Left lung (tissue), 10 donors: ENCODE measurements around the gene FAM98C. TPM values are rescaled to one million over a fixed set of nuclear protein-coding genes. Genes with fewer than 3 reads are reported as not detected.

Experiments used
- ATAC-seq: fragments of 200-7000 bp; cut with Tn5 transposase; one replicate; pipeline ENCODE4 v1.9.1; 2020; ENCODE audit warnings: moderate library complexity
- DNase-seq, 4 donors: peaks; one replicate each; pipeline ENCODE4 v3.0.0-alpha.2; 2013 to 2020
- H3K27ac ChIP-seq, 2 donors: fragments of 200-600 bp; sonication (generic) in 1 of 2; one replicate each; pipeline versions ENCODE4 v1.5.0 to v1.8.0; 2020 to 2021
- H3K27me3 ChIP-seq, 2 donors: fragments of 200-600 bp; sonication (generic) in 1 of 2; one replicate each; pipeline versions ENCODE4 v1.5.0 to v1.8.0; 2020 to 2021
- H3K36me3 ChIP-seq, 2 donors: fragments of 200-600 bp; sonication (generic) in 1 of 2; one replicate each; pipeline versions ENCODE4 v1.5.0 to v1.8.0; 2020 to 2021
- H3K4me1 ChIP-seq, 2 donors: fragments of 200-600 bp; one replicate each; pipeline ENCODE4 v1.8.0; 2021
- H3K4me3 ChIP-seq, 2 donors: fragments of 200-600 bp; sonication (generic) in 1 of 2; one replicate each; pipeline versions ENCODE4 v1.5.0 to v1.8.0; 2020 to 2021; ENCODE audit warnings: mild to moderate bottlenecking in 1 of 2
- H3K9me3 ChIP-seq, 2 donors: fragments of 200-600 bp; sonication (generic) in 1 of 2; one replicate each; pipeline versions ENCODE4 v1.5.0 to v1.8.0; 2020 to 2021
- intact Hi-C, 2 donors: fragments of 100-400 bp; cut with DNase I; formaldehyde crosslinking; loops; one replicate each; pipeline versions ENCODE4 v1.11.2 to v1.14.2; 2022
- polyA plus RNA-seq, 6 donors: library from polyadenylated mRNA; unstranded; fragments of 120-200 nt; gene quantifications; one replicate each; pipeline ENCODE4 v1.2.1, GENCODE V29; 2013; ENCODE audit not compliant: insufficient read length in 6 of 6
- total RNA-seq, 2 donors: library from RNA; stranded (reverse); fragmentation: NEBNext Ultra II Directional; extraction: Animal tissue kit (Norgen Biotek cat#: 25700); gene quantifications; one replicate each; pipeline ENCODE4 v1.2.1, GENCODE V29; 2021
- TF ChIP-seq, protein P1 (sequence below), 2 donors: fragments of 200-600 bp; sonication (generic) in 1 of 2; IDR thresholded peaks; one replicate each; pipeline versions ENCODE4 v1.5.0 to v1.8.0; 2021; ENCODE audit warnings: antibody characterized with exemption in 2 of 2
- donor health status: DM: no; HTN: yes; CAD: no.
- donor health status: DM: no; HTN: no; CAD: no.

FAM98C gene
- total and polyA plus RNA-seq, 8 donors: 13.3 to 21.2 (median 18.0) TPM

DNA sequence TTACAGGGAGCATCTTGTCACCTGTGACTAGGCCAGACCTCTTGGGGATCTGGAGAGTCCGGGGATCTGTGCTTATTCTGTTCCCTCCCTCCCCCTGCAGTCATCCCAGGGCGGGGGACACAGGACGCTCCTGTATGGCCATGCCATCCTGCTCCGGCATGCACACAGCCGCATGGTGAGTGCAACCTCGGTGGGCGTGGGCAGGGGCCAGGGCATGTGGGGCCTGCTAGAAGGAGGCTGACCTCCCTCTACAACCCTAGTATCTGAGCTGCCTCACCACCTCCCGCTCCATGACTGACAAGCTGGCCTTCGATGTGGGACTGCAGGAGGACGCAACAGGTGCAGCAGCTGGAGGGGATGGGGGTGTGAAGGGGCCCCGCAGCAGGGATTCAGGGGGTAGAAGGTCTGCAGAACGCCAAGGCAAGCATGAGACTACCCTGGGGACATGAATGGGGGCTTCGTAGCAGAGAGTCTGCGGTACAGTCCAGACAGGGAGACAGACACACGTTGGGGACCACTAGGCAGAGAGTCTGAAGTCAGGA is 40.6 kb downstream of the FAM98C start:
- Histone ChIP-seq H3K4me3 (no peak overlapping the region), H3K27me3 (peaks cover 0 to 10% of the 10 kb centered on the region in 2 donors), H3K9me3 (no peaks in the 10 kb centered on the region), H3K4me1 (no peaks in the 10 kb centered on the region), H3K27ac (no peak overlapping the region), H3K36me3 (no peaks in the 10 kb centered on the region)
- TF ChIP-seq, protein P1, sequence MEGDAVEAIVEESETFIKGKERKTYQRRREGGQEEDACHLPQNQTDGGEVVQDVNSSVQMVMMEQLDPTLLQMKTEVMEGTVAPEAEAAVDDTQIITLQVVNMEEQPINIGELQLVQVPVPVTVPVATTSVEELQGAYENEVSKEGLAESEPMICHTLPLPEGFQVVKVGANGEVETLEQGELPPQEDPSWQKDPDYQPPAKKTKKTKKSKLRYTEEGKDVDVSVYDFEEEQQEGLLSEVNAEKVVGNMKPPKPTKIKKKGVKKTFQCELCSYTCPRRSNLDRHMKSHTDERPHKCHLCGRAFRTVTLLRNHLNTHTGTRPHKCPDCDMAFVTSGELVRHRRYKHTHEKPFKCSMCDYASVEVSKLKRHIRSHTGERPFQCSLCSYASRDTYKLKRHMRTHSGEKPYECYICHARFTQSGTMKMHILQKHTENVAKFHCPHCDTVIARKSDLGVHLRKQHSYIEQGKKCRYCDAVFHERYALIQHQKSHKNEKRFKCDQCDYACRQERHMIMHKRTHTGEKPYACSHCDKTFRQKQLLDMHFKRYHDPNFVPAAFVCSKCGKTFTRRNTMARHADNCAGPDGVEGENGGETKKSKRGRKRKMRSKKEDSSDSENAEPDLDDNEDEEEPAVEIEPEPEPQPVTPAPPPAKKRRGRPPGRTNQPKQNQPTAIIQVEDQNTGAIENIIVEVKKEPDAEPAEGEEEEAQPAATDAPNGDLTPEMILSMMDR (IDR thresholded peaks at IDR 0.05): no peak
- DNase-seq (peak in 1 of 4 donors; percentile 74), ATAC-seq (no peak)
- intact Hi-C loops: no loop called here

DNA sequence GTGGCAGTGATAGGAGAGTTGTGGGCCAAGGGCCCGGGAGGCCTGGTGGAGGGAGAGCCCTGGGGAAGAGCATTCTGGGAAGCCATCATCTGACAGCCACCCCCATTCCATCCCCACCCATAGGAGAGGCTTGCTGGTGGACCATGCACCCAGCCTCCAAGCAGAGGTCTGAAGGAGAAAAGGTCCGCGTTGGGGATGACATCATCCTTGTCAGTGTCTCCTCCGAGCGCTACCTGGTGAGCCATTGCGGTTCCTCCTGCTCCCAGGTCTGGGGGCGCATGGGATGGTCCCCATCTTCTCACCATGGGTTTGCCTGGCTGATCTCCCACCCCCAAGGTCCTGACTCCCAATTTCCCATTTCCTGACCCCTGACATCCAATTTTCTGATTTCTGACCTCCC is 41.1 kb downstream of the FAM98C start:
- ATAC-seq (no peak), DNase-seq (no peak)
- no peak overlapping the region for H3K4me3 ChIP-seq
- peaks cover 0 to 10% of the 10 kb centered on the region in 2 donors for H3K27me3 ChIP-seq
- H3K9me3 ChIP-seq: no peaks in the 10 kb centered on the region
- TF ChIP-seq, protein P1 (IDR thresholded peaks at IDR 0.05): no peak
- no peaks in the 10 kb centered on the region for H3K4me1 ChIP-seq
- intact Hi-C loops: no loop called here
- no peaks in the 10 kb centered on the region for H3K36me3 ChIP-seq
- no peak overlapping the region for H3K27ac ChIP-seq

DNA sequence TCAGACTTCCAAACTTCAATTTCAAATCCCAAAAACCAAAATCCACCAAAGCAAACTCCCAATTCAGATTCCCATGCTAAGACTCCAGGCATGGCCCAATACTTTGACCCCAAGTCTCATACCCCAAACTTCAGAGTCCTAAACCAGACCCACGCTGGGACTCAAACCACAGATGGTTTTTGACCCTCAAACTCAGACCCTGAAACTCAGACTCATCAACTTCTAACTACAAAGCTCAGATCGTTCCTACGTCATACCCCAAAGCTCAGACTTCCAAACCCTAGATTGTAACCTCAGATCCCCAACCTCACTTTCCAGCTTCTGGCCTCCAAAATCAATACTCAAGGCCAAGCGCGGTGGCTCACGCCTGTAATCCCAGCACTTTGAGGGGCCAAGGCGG is 42.5 kb downstream of the FAM98C start:
- Histone ChIP-seq H3K9me3 (no peaks in the 10 kb centered on the region), H3K36me3 (no peaks in the 10 kb centered on the region), H3K4me3 (no peak overlapping the region), H3K27me3 (peaks cover 0 to 10% of the 10 kb centered on the region in 2 donors), H3K27ac (no peak overlapping the region), H3K4me1 (no peaks in the 10 kb centered on the region)
- ATAC-seq: no peak
- TF ChIP-seq, protein P1 (IDR thresholded peaks at IDR 0.05): no peak
- intact Hi-C loops: no loop called here
- DNase-seq: no peak

DNA sequence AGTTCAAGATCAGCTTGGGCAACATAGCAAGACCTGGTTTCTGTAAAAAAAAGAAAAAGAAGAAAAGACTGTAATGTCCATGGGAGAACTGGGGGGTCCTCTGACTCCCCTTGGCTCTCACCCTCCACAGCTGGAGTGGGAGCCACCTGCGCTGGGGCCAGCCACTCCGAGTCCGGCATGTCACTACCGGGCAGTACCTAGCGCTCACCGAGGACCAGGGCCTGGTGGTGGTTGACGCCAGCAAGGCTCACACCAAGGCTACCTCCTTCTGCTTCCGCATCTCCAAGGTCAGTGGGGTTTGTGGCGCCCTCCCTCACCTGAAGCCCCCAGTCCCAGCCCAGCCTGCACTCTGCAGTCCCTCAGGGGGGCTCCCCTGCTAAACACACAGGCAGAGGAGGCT is 45.3 kb downstream of the FAM98C start:
- TF ChIP-seq, protein P1 (IDR thresholded peaks at IDR 0.05): no peak
- no peak for ATAC-seq
- intact Hi-C loops: no loop called here
- Histone ChIP-seq H3K27ac (no peak overlapping the region), H3K36me3 (no peaks in the 10 kb centered on the region), H3K27me3 (no peaks in the 10 kb centered on the region), H3K9me3 (no peaks in the 10 kb centered on the region), H3K4me3 (no peak overlapping the region), H3K4me1 (no peaks in the 10 kb centered on the region)
- peak in 1 of 4 donors; percentile 65 for DNase-seq

DNA sequence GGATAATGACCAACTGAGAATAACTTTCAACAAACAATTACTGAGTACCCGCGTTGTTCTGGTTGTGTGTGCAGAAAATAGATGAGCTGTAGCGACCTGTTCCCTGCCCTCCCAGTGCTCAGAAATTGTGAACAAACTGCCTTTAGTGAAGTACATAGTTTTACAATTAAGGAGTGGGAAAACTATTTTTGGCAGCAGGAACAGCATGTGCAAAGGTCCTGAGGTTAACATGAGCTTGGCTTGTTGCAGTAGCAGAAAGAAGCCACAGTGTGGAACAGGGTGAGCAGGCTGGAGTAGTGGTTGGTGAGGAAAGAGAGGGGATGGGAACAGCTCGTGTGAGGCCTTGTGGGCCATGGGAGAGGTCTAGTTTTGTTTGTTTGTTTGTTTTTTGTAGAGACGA is 46.6 kb downstream of the FAM98C start:
- ATAC-seq: no peak
- Histone ChIP-seq H3K36me3 (no peaks in the 10 kb centered on the region), H3K4me1 (no peaks in the 10 kb centered on the region), H3K4me3 (no peak overlapping the region), H3K27ac (no peak overlapping the region), H3K9me3 (no peaks in the 10 kb centered on the region), H3K27me3 (no peaks in the 10 kb centered on the region)
- TF ChIP-seq, protein P1 (IDR thresholded peaks at IDR 0.05): no peak
- intact Hi-C loops: no loop called here
- DNase-seq: no peak
